ENCODE results near the gene CORO2B.
A peak's percentile ranks its signal among the peaks of the same experiment; 100 is the strongest.

CORO2B gene

GRCh38 chr15:68578980-68579935 is at the start of gene CORO2B:
Gene CORO2B, plus strand, starts transcription at chr15:68578993. Its CDS starts 270 bp downstream, at chr15:68579263.
- Histone ChIP-seq H3K27ac (ENCODE audit: low read length) (no peak within 1 kb of the TSS), H3K27me3 (ENCODE audit: low read depth, low read length) (peaks cover 22% of the 10 kb centered on the region), H3K4me1 (ENCODE audit: control insufficient read depth in 1 of 2, insufficient read depth in 2 of 2, low read length in 2 of 2) (peaks cover 5 to 14% of the 10 kb centered on the region in 2 donors), H3K9me3 (ENCODE audit: control insufficient read depth in 1 of 2, low read length in 2 of 2) (no peaks in the 10 kb centered on the region), H3K36me3 (ENCODE audit: control insufficient read depth in 1 of 2, insufficient read depth in 2 of 2, low read length in 2 of 2) (no peaks in the 10 kb centered on the region), H3K4me3 (ENCODE audit: low read depth in 1 of 2, low read length in 2 of 2) (peak within 1 kb of the TSS; percentile 64 to 76)

- Histone ChIP-seq H3K4me3 (ENCODE audit: low read depth in 1 of 2, low read length in 2 of 2) (no peak overlapping the region), H3K4me1 (ENCODE audit: control insufficient read depth in 1 of 2, insufficient read depth in 2 of 2, low read length in 2 of 2) (no peaks in the 10 kb centered on the region), H3K36me3 (ENCODE audit: control insufficient read depth in 1 of 2, insufficient read depth in 2 of 2, low read length in 2 of 2) (no peaks in the 10 kb centered on the region), H3K27me3 (ENCODE audit: low read depth, low read length) (no peaks in the 10 kb centered on the region), H3K27ac (ENCODE audit: low read length) (no peak overlapping the region), H3K9me3 (ENCODE audit: control insufficient read depth in 1 of 2, low read length in 2 of 2) (peaks cover 6 to 17% of the 10 kb centered on the region in 2 donors)
Observed at GRCh38 chr15:68531387-68532179, 47.2 kb upstream of the CORO2B start.

DNA sequence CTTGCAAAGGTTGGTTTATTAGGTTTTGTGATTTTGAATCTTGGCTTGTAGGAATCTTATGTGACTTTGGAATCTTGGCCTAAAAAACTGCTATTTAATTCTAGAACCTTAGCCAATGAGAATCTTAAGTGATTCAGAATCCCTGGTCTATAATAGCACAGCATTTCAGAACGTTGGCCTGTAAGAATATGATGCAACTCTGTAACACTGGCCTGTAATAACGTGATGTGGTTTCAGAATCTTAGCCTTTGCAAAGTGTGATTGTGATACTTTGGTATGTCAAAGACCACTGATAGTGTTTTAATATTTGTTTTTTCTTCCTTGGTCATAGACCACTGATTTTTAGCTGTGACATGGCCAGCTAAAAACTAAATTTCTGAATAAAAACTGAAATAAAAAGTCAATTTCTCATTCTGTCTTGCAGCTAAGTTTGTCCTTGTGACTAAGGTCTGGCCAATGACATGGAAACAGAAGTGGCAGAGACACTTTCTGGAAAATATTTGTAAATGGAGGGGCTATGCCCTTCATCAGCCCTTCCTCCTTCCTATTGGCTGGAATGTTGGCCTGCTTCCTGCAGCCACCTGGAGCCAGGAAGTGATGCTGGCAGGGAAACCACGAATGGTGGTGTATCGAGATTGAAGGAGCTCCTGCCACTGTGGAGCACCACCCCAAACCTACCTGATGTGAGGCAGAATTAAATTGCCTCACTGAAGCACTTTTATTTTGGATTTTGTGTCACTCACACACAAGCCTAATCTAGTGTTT is 42.3 kb upstream of the CORO2B start:
- no peaks in the 10 kb centered on the region for H3K4me1 ChIP-seq (ENCODE audit: control insufficient read depth in 1 of 2, insufficient read depth in 2 of 2, low read length in 2 of 2)
- H3K27ac ChIP-seq (ENCODE audit: low read length), result no peak overlapping the region
- H3K36me3 ChIP-seq (ENCODE audit: control insufficient read depth in 1 of 2, insufficient read depth in 2 of 2, low read length in 2 of 2), result no peaks in the 10 kb centered on the region
- H3K27me3 ChIP-seq (ENCODE audit: low read depth, low read length), result no peaks in the 10 kb centered on the region
- H3K9me3 ChIP-seq (ENCODE audit: control insufficient read depth in 1 of 2, low read length in 2 of 2), result peaks cover 0 to 18% of the 10 kb centered on the region in 2 donors
- no peak overlapping the region for H3K4me3 ChIP-seq (ENCODE audit: low read depth in 1 of 2, low read length in 2 of 2)

- no peak overlapping the region for H3K4me3 ChIP-seq (ENCODE audit: low read depth in 1 of 2, low read length in 2 of 2)
- no peaks in the 10 kb centered on the region for H3K36me3 ChIP-seq (ENCODE audit: control insufficient read depth in 1 of 2, insufficient read depth in 2 of 2, low read length in 2 of 2)
- no peak overlapping the region for H3K27ac ChIP-seq (ENCODE audit: low read length)
- peaks cover 0 to 14% of the 10 kb centered on the region in 2 donors for H3K9me3 ChIP-seq (ENCODE audit: control insufficient read depth in 1 of 2, low read length in 2 of 2)
- H3K27me3 ChIP-seq (ENCODE audit: low read depth, low read length), result no peaks in the 10 kb centered on the region
- H3K4me1 ChIP-seq (ENCODE audit: control insufficient read depth in 1 of 2, insufficient read depth in 2 of 2, low read length in 2 of 2), result no peaks in the 10 kb centered on the region
Observed at GRCh38 chr15:68537097-68537496, 41.7 kb upstream of the CORO2B start.

GRCh38 chr15:68537506-68537905 is 41.3 kb upstream of the CORO2B start:
- Histone ChIP-seq H3K4me3 (ENCODE audit: low read depth in 1 of 2, low read length in 2 of 2) (no peak overlapping the region), H3K36me3 (ENCODE audit: control insufficient read depth in 1 of 2, insufficient read depth in 2 of 2, low read length in 2 of 2) (no peaks in the 10 kb centered on the region), H3K4me1 (ENCODE audit: control insufficient read depth in 1 of 2, insufficient read depth in 2 of 2, low read length in 2 of 2) (no peaks in the 10 kb centered on the region), H3K27me3 (ENCODE audit: low read depth, low read length) (no peaks in the 10 kb centered on the region), H3K9me3 (ENCODE audit: control insufficient read depth in 1 of 2, low read length in 2 of 2) (peaks cover 0 to 10% of the 10 kb centered on the region in 2 donors), H3K27ac (ENCODE audit: low read length) (no peak overlapping the region)

GRCh38 chr15:68538311-68538710 is 40.5 kb upstream of the CORO2B start:
- no peaks in the 10 kb centered on the region for H3K36me3 ChIP-seq (ENCODE audit: control insufficient read depth in 1 of 2, insufficient read depth in 2 of 2, low read length in 2 of 2)
- no peaks in the 10 kb centered on the region for H3K4me1 ChIP-seq (ENCODE audit: control insufficient read depth in 1 of 2, insufficient read depth in 2 of 2, low read length in 2 of 2)
- H3K4me3 ChIP-seq (ENCODE audit: low read depth in 1 of 2, low read length in 2 of 2), result no peak overlapping the region
- no peak overlapping the region for H3K27ac ChIP-seq (ENCODE audit: low read length)
- no peaks in the 10 kb centered on the region for H3K27me3 ChIP-seq (ENCODE audit: low read depth, low read length)
- H3K9me3 ChIP-seq (ENCODE audit: control insufficient read depth in 1 of 2, low read length in 2 of 2), result peaks cover 0 to 5% of the 10 kb centered on the region in 2 donors

DNA sequence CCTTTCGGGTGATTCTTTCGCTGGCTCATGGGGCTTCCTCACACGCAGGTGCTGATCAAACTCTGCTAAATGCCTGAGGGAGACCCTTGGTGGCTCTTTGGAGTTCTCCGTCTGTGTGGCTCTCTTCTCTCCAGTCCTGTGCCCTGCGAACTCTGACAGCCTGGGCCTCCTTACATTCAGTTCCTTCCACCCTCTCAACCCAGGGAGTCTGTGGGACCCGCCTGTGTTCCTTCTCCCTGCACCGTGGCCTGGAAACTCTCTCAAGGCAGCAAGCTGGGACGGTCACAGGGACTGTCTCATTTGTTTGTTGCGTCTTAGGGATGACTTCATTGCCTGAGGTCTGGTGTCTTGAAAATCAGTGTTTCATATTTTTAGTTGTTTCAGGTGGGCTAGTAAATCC is 37.0 kb upstream of the CORO2B start:
- Histone ChIP-seq H3K4me3 (ENCODE audit: low read depth in 1 of 2, low read length in 2 of 2) (no peak overlapping the region), H3K36me3 (ENCODE audit: control insufficient read depth in 1 of 2, insufficient read depth in 2 of 2, low read length in 2 of 2) (no peaks in the 10 kb centered on the region), H3K9me3 (ENCODE audit: control insufficient read depth in 1 of 2, low read length in 2 of 2) (peaks cover 0 to 5% of the 10 kb centered on the region in 2 donors), H3K27ac (ENCODE audit: low read length) (no peak overlapping the region), H3K4me1 (ENCODE audit: control insufficient read depth in 1 of 2, insufficient read depth in 2 of 2, low read length in 2 of 2) (peaks cover 0 to 4% of the 10 kb centered on the region in 2 donors), H3K27me3 (ENCODE audit: low read depth, low read length) (no peaks in the 10 kb centered on the region)

DNA sequence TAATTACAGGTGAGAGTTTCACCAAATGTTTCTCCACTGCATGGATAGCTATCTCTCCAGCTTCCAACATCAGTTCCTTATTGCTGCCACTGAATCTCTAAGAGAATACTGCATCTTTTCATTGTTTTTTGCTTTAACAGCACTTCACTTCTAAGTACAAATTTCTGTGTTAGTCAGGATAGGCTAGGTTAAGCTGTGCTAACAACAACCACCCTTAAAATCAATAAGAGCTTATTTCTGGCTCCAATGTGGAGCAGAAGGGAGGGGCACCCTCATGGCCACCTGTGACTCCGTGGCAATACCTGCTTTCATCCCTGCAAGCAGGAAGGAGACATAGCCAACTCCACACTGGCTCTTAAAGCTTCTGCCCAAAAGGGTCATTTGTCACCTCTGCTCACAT is 36.4 kb upstream of the CORO2B start:
- no peaks in the 10 kb centered on the region for H3K36me3 ChIP-seq (ENCODE audit: control insufficient read depth in 1 of 2, insufficient read depth in 2 of 2, low read length in 2 of 2)
- H3K27me3 ChIP-seq (ENCODE audit: low read depth, low read length), result no peaks in the 10 kb centered on the region
- H3K4me1 ChIP-seq (ENCODE audit: control insufficient read depth in 1 of 2, insufficient read depth in 2 of 2, low read length in 2 of 2), result peaks cover 0 to 4% of the 10 kb centered on the region in 2 donors
- no peak overlapping the region for H3K27ac ChIP-seq (ENCODE audit: low read length)
- peaks cover 0 to 5% of the 10 kb centered on the region in 2 donors for H3K9me3 ChIP-seq (ENCODE audit: control insufficient read depth in 1 of 2, low read length in 2 of 2)
- H3K4me3 ChIP-seq (ENCODE audit: low read depth in 1 of 2, low read length in 2 of 2), result no peak overlapping the region

DNA sequence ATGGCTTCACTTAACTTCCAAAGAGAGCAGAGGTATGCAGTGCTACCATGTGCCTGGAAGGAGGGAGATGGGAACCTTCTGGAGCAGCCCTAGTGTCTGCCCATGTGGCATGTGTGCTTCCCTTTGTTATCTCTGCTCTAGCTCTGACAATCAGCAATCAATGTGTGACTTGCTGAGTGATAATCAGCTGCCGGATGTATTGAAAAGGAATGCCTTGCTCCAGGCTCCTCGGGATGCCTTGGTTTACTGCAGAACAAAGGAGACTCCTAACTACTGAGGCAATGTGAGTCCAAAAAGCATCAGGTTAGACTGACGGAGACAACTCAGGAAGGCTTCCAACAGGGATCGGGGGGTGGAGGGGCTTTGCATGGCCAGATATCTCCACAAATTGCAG is 36.0 kb upstream of the CORO2B start:
- Histone ChIP-seq H3K4me3 (ENCODE audit: low read depth in 1 of 2, low read length in 2 of 2) (no peak overlapping the region), H3K4me1 (ENCODE audit: control insufficient read depth in 1 of 2, insufficient read depth in 2 of 2, low read length in 2 of 2) (peaks cover 0 to 4% of the 10 kb centered on the region in 2 donors), H3K27ac (ENCODE audit: low read length) (no peak overlapping the region), H3K27me3 (ENCODE audit: low read depth, low read length) (no peaks in the 10 kb centered on the region), H3K36me3 (ENCODE audit: control insufficient read depth in 1 of 2, insufficient read depth in 2 of 2, low read length in 2 of 2) (no peaks in the 10 kb centered on the region), H3K9me3 (ENCODE audit: control insufficient read depth in 1 of 2, low read length in 2 of 2) (peaks cover 0 to 5% of the 10 kb centered on the region in 2 donors)

- Histone ChIP-seq H3K27ac (ENCODE audit: low read length) (no peak overlapping the region), H3K9me3 (ENCODE audit: control insufficient read depth in 1 of 2, low read length in 2 of 2) (peaks cover 0 to 5% of the 10 kb centered on the region in 2 donors), H3K4me3 (ENCODE audit: low read depth in 1 of 2, low read length in 2 of 2) (no peak overlapping the region), H3K36me3 (ENCODE audit: control insufficient read depth in 1 of 2, insufficient read depth in 2 of 2, low read length in 2 of 2) (no peaks in the 10 kb centered on the region), H3K4me1 (ENCODE audit: control insufficient read depth in 1 of 2, insufficient read depth in 2 of 2, low read length in 2 of 2) (peaks cover 0 to 4% of the 10 kb centered on the region in 2 donors), H3K27me3 (ENCODE audit: low read depth, low read length) (no peaks in the 10 kb centered on the region)
Observed at GRCh38 chr15:68543165-68544008, 35.4 kb upstream of the CORO2B start.
